WTC11 (cell line): Measurements from ENCODE around the gene SHISA7. TPM values are rescaled to one million over a fixed set of nuclear protein-coding genes. Genes with fewer than 3 reads are reported as not detected.
A peak's percentile ranks its signal among the peaks of the same experiment; 100 is the strongest.
"Not testable (repeated sequence)": the region's sequence is repeated elsewhere in the genome, so short reads cannot be mapped to it uniquely, and the experiment has no call there.

Source experiments
- ATAC-seq: fragments of 200-7000 bp; cut with Tn5 transposase; 2 replicates; pipeline ENCODE4 v1.10.0; 2021; ENCODE audit warnings: mild to moderate bottlenecking, moderate library complexity
- CTCF ChIA-PET: fragments of 300-600 bp; sonication (Branson Sonifier 250); formaldehyde crosslinking; loops from one replicate; lab custom pipeline; 2021; ENCODE audit warnings: antibody characterized with exemption; lab: Charles Lee
- POLR2A ChIA-PET: fragments of 350-600 bp; sonication (Branson Sonifier 250); formaldehyde crosslinking; loops from one replicate; lab custom pipeline; 2021; ENCODE audit warnings: antibody characterized with exemption; lab: Charles Lee
- DNase-seq: peaks from one replicate; pipeline ENCODE4 v3.0.0; 2021; ENCODE audit warnings: low spot score
- H3K27ac Mint-ChIP-seq: 2 replicates; pipeline ENCODE4 v1.8.0; 2021; ENCODE audit warnings: mixed read lengths
- H3K27me3 Mint-ChIP-seq: 2 replicates; pipeline ENCODE4 v1.8.0; 2021; ENCODE audit warnings: low read depth, mild to moderate bottlenecking, moderate library complexity, mixed read lengths
- H3K36me3 Mint-ChIP-seq: 2 replicates; pipeline ENCODE4 v1.8.0; 2021; ENCODE audit warnings: mixed read lengths
- H3K4me1 Mint-ChIP-seq: 2 replicates; pipeline ENCODE4 v1.8.0; 2022; ENCODE audit warnings: mixed read lengths
- H3K4me3 Mint-ChIP-seq: 2 replicates; pipeline ENCODE4 v1.8.0; 2021; ENCODE audit warnings: mild to moderate bottlenecking, moderate library complexity, mixed read lengths
- H3K9me3 Mint-ChIP-seq: 2 replicates; pipeline ENCODE4 v1.8.0; 2021; ENCODE audit warnings: mixed read lengths
- ATF1 ChIP-seq: sonication (generic); formaldehyde crosslinking; IDR thresholded peaks from 2 replicates; pipeline ENCODE4 v1.8.1; 2023; ENCODE audit warnings: mild to moderate bottlenecking, moderate library complexity, missing genetic modification reagents
- EMX1 ChIP-seq: fragments of 250-450 bp; sonication (Bioruptor Pico); IDR thresholded peaks from 2 replicates; pipeline ENCODE4 v1.8.0; 2021; ENCODE audit warnings: mild to moderate bottlenecking
- FOXK1 ChIP-seq: sonication (generic); formaldehyde crosslinking; IDR thresholded peaks from 2 replicates; pipeline ENCODE4 v1.8.0; 2022; ENCODE audit warnings: mild to moderate bottlenecking, moderate library complexity, missing genetic modification reagents
- FOXP1 ChIP-seq: sonication (generic); formaldehyde crosslinking; IDR thresholded peaks from 2 replicates; pipeline ENCODE4 v1.8.0; 2022; ENCODE audit warnings: missing genetic modification reagents, mild to moderate bottlenecking, moderate library complexity, borderline replicate concordance
- GTF2I ChIP-seq: fragments of 250-450 bp; sonication (Bioruptor Pico); conservative IDR thresholded peaks from 2 replicates; pipeline ENCODE4 v1.4.0; 2021; ENCODE audit warnings: mild to moderate bottlenecking
- IRF2 ChIP-seq: sonication (generic); formaldehyde crosslinking; IDR thresholded peaks from 2 replicates; pipeline ENCODE4 v1.8.0; 2022; ENCODE audit warnings: low read depth, missing genetic modification reagents, borderline replicate concordance
- KAT7 ChIP-seq: sonication (generic); formaldehyde crosslinking; IDR thresholded peaks from 2 replicates; pipeline ENCODE4 v1.8.1; 2023; ENCODE audit warnings: missing genetic modification reagents, mild to moderate bottlenecking, borderline replicate concordance
- NFE2L1 ChIP-seq: sonication (generic); formaldehyde crosslinking; IDR thresholded peaks from 2 replicates; pipeline ENCODE4 v1.8.1; 2023; ENCODE audit warnings: missing genetic modification reagents
- NR1H2 ChIP-seq: sonication (generic); formaldehyde crosslinking; IDR thresholded peaks from 2 replicates; pipeline ENCODE4 v1.9.0; 2021; ENCODE audit warnings: mild to moderate bottlenecking, moderate library complexity, missing genetic modification reagents
- SMAD4 ChIP-seq: sonication (generic); formaldehyde crosslinking; IDR thresholded peaks from 2 replicates; pipeline ENCODE4 v1.8.0; 2022; ENCODE audit warnings: mild to moderate bottlenecking, missing genetic modification reagents
- TEAD1 ChIP-seq: sonication (generic); formaldehyde crosslinking; IDR thresholded peaks from 2 replicates; pipeline ENCODE4 v1.8.0; 2022; ENCODE audit warnings: mild to moderate bottlenecking, missing genetic modification reagents
- TP53 ChIP-seq: sonication (generic); formaldehyde crosslinking; IDR thresholded peaks from 2 replicates; pipeline ENCODE4 v1.8.1; 2023; ENCODE audit warnings: mild to moderate bottlenecking, missing genetic modification reagents
- ZNF121 ChIP-seq: sonication (generic); formaldehyde crosslinking; IDR thresholded peaks from 2 replicates; pipeline ENCODE4 v1.8.0; 2023; ENCODE audit warnings: missing genetic modification reagents
- ZNF138 ChIP-seq: sonication (generic); formaldehyde crosslinking; conservative IDR thresholded peaks from 2 replicates; pipeline ENCODE4 v1.8.1; 2022; ENCODE audit warnings: mild to moderate bottlenecking, moderate library complexity, missing genetic modification reagents
- ZNF219 ChIP-seq: sonication (generic); formaldehyde crosslinking; IDR thresholded peaks from 2 replicates; pipeline ENCODE4 v1.8.0; 2023; ENCODE audit warnings: missing genetic modification reagents, mild to moderate bottlenecking, borderline replicate concordance
- ZNF232 ChIP-seq: sonication (generic); formaldehyde crosslinking; IDR thresholded peaks from 2 replicates; pipeline ENCODE4 v1.8.0; 2022; ENCODE audit warnings: mild to moderate bottlenecking, missing genetic modification reagents
- ZNF317 ChIP-seq: sonication (generic); formaldehyde crosslinking; IDR thresholded peaks from 2 replicates; pipeline ENCODE4 v1.8.1; 2023; ENCODE audit warnings: low read depth, mild to moderate bottlenecking, moderate library complexity, missing genetic modification reagents, borderline replicate concordance
- ZNF396 ChIP-seq: fragments of 250-450 bp; sonication (Bioruptor Pico); IDR thresholded peaks from 2 replicates; pipeline ENCODE4 v1.8.0; 2021; ENCODE audit warnings: mild to moderate bottlenecking, moderate library complexity, borderline replicate concordance
- total RNA-seq: library from RNA; stranded (reverse); gene quantifications from 3 replicates; pipeline ENCODE4 v1.2.3, GENCODE V29; 2021
- TF ChIP-seq, protein P1 (sequence below): sonication (generic); formaldehyde crosslinking; IDR thresholded peaks from 2 replicates; pipeline ENCODE4 v1.8.0; 2022; ENCODE audit warnings: missing genetic modification reagents
- TF ChIP-seq, protein P2 (sequence below): sonication (generic); formaldehyde crosslinking; IDR thresholded peaks from 2 replicates; pipeline ENCODE4 v1.8.1; 2023; ENCODE audit warnings: mild to moderate bottlenecking, missing genetic modification reagents, moderate library complexity
- TF ChIP-seq, protein P3 (sequence below): sonication (generic); formaldehyde crosslinking; IDR thresholded peaks from 2 replicates; pipeline ENCODE4 v1.8.1; 2023; ENCODE audit warnings: mild to moderate bottlenecking, moderate library complexity, missing genetic modification reagents
- TF ChIP-seq, protein P4 (sequence below): sonication (generic); formaldehyde crosslinking; IDR thresholded peaks from 2 replicates; pipeline ENCODE4 v1.8.1; 2022; ENCODE audit warnings: mild to moderate bottlenecking, missing genetic modification reagents, moderate library complexity, borderline replicate concordance

The SHISA7 gene
- total RNA-seq, 1 experiment from 2014 or later: 0.79 TPM

DNA sequence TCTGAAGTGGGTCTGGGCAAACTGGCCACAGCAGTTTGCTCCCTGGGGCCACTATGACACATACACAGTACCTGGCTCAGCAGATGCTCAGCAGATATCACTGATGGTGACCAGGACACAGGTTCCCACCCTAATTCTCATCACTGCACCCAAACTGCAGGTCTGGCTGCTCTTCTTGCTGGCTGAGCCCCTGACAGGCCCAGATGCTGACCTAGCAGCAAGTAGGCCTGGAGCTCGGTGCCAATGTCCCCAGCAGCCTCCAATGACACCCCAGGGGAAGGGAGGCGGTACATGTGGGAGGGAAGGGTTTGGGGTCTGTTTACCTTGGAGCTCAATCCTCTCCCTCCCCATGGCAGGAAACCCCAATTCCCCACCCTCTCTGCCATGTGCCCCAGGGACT lies 40.6 kb downstream of the SHISA7 start (continued):
- TF ChIP-seq, protein P1, sequence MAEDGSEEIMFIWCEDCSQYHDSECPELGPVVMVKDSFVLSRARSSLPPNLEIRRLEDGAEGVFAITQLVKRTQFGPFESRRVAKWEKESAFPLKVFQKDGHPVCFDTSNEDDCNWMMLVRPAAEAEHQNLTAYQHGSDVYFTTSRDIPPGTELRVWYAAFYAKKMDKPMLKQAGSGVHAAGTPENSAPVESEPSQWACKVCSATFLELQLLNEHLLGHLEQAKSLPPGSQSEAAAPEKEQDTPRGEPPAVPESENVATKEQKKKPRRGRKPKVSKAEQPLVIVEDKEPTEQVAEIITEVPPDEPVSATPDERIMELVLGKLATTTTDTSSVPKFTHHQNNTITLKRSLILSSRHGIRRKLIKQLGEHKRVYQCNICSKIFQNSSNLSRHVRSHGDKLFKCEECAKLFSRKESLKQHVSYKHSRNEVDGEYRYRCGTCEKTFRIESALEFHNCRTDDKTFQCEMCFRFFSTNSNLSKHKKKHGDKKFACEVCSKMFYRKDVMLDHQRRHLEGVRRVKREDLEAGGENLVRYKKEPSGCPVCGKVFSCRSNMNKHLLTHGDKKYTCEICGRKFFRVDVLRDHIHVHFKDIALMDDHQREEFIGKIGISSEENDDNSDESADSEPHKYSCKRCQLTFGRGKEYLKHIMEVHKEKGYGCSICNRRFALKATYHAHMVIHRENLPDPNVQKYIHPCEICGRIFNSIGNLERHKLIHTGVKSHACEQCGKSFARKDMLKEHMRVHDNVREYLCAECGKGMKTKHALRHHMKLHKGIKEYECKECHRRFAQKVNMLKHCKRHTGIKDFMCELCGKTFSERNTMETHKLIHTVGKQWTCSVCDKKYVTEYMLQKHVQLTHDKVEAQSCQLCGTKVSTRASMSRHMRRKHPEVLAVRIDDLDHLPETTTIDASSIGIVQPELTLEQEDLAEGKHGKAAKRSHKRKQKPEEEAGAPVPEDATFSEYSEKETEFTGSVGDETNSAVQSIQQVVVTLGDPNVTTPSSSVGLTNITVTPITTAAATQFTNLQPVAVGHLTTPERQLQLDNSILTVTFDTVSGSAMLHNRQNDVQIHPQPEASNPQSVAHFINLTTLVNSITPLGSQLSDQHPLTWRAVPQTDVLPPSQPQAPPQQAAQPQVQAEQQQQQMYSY (CRISPR knock-in tag): no peak
- no peak for TF ChIP-seq FOXP1 (CRISPR knock-in tag)
- no peak for TF ChIP-seq ZNF219 (CRISPR knock-in tag)
- TF ChIP-seq, all 79 proteins: peak for 0

DNA sequence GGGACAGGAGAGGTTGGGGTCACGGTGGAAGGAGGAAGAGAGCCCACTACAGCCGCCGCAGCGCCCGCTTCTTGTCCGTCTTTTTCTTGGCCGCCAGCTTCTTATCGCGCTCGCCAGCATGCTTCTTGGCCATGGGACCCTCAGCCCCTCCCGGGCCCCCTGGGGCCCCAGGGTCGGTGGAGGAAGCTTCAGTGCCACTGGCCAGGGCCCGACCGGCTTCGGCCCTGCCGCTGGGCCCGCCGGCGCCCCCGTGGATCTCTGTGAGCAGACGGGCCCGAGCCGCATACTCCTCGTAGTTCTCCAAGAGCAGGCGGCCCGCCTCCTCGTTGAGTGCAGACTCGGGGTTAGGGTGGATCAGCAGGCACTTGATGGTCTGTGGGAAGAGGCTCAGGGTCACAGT lies 41.7 kb downstream of the SHISA7 start:
- H3K27ac Mint-ChIP-seq, POLR2A ChIA-PET, ATAC-seq, H3K9me3 Mint-ChIP-seq, H3K4me3 Mint-ChIP-seq, DNase-seq, H3K27me3 Mint-ChIP-seq: not testable (repeated sequence)
- peaks cover 31% of the 10 kb centered on the region for H3K4me1 Mint-ChIP-seq
- peaks cover 46% of the 10 kb centered on the region for H3K36me3 Mint-ChIP-seq
- CTCF ChIA-PET: interaction anchor here (1.1 to 1.6 kb wide), 2 partner anchors 62 to 235 kb away, joined by 3 read pairs; partner anchors contain the start of gene DNAAF3

DNA sequence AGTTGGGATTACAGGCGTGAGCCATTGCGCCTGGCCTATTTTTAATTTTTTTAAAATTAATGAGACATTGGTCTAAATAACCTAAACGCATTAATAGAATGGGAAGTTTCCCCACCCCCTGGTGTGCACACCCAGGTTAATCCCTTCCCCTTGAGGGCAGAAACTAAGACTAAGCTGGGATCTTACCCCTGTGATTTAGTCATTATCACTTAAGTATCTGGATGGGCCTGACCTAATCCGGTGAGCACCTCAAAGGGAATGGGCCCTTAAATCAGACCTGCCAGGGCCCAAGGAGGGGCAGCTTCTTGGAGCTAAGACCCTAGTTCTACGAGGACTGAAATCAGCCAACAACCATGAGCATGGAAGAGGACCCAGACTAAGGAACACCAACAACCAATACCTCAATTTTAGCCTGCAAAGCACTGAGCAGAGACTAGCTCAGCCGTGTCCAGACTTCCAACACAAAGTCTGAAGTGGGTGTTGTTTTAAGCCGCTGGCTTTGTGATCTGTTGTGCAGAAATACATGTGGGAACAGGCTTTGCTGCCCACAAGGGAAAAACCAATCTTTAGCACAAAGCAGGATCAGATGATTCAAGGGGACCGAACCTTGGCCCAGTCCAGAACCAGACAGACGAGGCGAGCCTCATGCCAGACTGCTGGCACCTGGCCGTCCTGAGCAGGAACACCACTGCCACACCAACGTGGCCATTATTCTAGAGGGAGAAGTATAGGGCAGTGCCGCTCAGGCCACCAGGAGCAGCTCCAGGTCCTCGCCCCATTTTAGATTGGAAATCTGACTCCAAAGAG lies 42.6 kb downstream of the SHISA7 start:
- POLR2A ChIA-PET: interaction anchor here (1.0 to 1.3 kb wide), 5 partner anchors 11 to 149 kb away, joined by 3 to 5 read pairs (median 4); partner anchors contain the start of genes KMT5C and TMEM238
- no peaks in the 10 kb centered on the region for H3K9me3 Mint-ChIP-seq
- peak overlapping the region; percentile 92 for H3K27ac Mint-ChIP-seq
- ATAC-seq: peak; percentile 9; the same call in 1 of the 2 replicates
- peaks cover 37% of the 10 kb centered on the region for H3K36me3 Mint-ChIP-seq
- no peak for DNase-seq
- CTCF ChIA-PET: interaction anchor here (0.6 to 1.6 kb wide), 3 partner anchors 61 to 235 kb away, joined by 3 read pairs; partner anchors contain the start of genes DNAAF3 and ISOC2
- no peak for TF ChIP-seq EMX1 (CRISPR knock-in tag)
- TF ChIP-seq FOXK1 (CRISPR knock-in tag): no peak
- TF ChIP-seq ZNF138 (CRISPR knock-in tag): no peak
- TF ChIP-seq IRF2 (CRISPR knock-in tag): no peak
- TF ChIP-seq ZNF219 (CRISPR knock-in tag): no peak
- peak; percentile 79 for TF ChIP-seq ZNF121 (CRISPR knock-in tag)
- TF ChIP-seq, protein P2, sequence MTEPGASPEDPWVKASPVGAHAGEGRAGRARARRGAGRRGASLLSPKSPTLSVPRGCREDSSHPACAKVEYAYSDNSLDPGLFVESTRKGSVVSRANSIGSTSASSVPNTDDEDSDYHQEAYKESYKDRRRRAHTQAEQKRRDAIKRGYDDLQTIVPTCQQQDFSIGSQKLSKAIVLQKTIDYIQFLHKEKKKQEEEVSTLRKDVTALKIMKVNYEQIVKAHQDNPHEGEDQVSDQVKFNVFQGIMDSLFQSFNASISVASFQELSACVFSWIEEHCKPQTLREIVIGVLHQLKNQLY (CRISPR knock-in tag): no peak
- TF ChIP-seq GTF2I: peak; percentile 44; the same call in 1 of the 2 replicates
- no peak for TF ChIP-seq TEAD1
- no peak for TF ChIP-seq ATF1 (CRISPR knock-in tag)
- TF ChIP-seq ZNF317 (CRISPR knock-in tag): no peak
- no peak for TF ChIP-seq KAT7
- peaks cover 22% of the 10 kb centered on the region for H3K4me1 Mint-ChIP-seq
- no peak overlapping the region for H3K4me3 Mint-ChIP-seq
- peaks cover 5% of the 10 kb centered on the region for H3K27me3 Mint-ChIP-seq

DNA sequence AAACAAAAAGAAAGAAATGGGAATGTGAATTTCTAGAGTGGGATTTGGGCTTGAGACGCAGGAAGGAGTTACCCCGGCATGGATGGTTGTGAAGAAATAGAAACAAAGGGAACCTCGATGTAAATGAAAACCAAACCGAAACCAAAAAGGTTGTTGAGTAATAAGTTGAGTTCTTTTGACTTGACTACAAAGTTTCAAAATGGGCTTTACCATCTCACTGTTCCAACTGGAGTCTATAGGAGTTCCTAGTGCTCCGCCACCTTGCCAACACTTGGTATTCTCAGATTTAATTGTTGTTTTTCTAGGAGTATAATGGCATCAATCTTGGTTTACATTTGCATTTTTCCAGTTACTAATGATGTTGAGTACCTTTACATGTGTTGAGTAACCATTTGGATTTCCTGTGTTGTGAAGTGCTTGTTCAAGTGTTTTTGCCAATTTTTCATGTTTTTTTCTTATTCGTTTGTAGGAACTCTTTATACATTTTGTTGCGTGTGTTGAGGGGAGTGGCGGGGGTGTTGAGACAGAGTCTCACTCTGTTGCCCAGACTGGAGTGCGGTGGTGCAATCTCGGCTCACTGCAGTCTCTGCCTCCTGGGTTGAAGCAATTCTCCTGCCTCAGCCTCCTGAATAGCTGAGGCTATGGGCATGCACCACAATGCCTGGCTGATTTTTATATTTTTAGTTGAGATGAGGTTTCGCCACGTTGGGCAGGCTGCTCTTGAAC lies 44.7 kb downstream of the SHISA7 start:
- no peak overlapping the region for H3K4me3 Mint-ChIP-seq
- POLR2A ChIA-PET: no interaction called here
- TF ChIP-seq, protein P3, sequence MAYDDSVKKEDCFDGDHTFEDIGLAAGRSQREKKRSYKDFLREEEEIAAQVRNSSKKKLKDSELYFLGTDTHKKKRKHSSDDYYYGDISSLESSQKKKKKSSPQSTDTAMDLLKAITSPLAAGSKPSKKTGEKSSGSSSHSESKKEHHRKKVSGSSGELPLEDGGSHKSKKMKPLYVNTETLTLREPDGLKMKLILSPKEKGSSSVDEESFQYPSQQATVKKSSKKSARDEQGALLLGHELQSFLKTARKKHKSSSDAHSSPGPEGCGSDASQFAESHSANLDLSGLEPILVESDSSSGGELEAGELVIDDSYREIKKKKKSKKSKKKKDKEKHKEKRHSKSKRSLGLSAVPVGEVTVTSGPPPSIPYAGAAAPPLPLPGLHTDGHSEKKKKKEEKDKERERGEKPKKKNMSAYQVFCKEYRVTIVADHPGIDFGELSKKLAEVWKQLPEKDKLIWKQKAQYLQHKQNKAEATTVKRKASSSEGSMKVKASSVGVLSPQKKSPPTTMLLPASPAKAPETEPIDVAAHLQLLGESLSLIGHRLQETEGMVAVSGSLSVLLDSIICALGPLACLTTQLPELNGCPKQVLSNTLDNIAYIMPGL (CRISPR knock-in tag): no peak
- TF ChIP-seq, protein P4, sequence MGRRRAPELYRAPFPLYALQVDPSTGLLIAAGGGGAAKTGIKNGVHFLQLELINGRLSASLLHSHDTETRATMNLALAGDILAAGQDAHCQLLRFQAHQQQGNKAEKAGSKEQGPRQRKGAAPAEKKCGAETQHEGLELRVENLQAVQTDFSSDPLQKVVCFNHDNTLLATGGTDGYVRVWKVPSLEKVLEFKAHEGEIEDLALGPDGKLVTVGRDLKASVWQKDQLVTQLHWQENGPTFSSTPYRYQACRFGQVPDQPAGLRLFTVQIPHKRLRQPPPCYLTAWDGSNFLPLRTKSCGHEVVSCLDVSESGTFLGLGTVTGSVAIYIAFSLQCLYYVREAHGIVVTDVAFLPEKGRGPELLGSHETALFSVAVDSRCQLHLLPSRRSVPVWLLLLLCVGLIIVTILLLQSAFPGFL (CRISPR knock-in tag): no peak
- TF ChIP-seq ZNF232 (no peak), NFE2L1 (CRISPR knock-in tag) (no peak), TP53 (CRISPR knock-in tag) (no peak), ZNF396 (CRISPR knock-in tag) (no peak), NR1H2 (CRISPR knock-in tag) (no peak), SMAD4 (CRISPR knock-in tag) (no peak)

More for the DNA sequence above, 44.7 kb downstream of the SHISA7 start:
- H3K27ac Mint-ChIP-seq: no peak overlapping the region; the same call in 1 of the 2 replicates
- CTCF ChIA-PET: interaction anchor here (0.9 to 1.5 kb wide), 3 partner anchors 14 to 97 kb away, joined by 3 to 6 read pairs (median 3); partner anchors contain the start of gene TMEM238
- peaks cover 5% of the 10 kb centered on the region for H3K27me3 Mint-ChIP-seq
- H3K9me3 Mint-ChIP-seq: no peaks in the 10 kb centered on the region
- H3K36me3 Mint-ChIP-seq: peaks cover 23% of the 10 kb centered on the region
- ATAC-seq (no peak), DNase-seq (no peak)
- peaks cover 16% of the 10 kb centered on the region for H3K4me1 Mint-ChIP-seq
